ENCODE measurements around the gene PVRIG. TPM values are rescaled to one million over a fixed set of nuclear protein-coding genes. Genes with fewer than 3 reads are reported as not detected.
A peak's percentile ranks its signal among the peaks of the same experiment; 100 is the strongest.
"Not testable (repeated sequence)": the region's sequence is repeated elsewhere in the genome, so short reads cannot be mapped to it uniquely, and the experiment has no call there.

Gene PVRIG
- total RNA-seq: 1 to 10 TPM; 3.7 to 8.3 (median 5.1) TPM

GRCh38 chr7:100219801-100220585, at the start of gene PVRIG:
PVRIG (plus strand) TSS chr7:100219949; CDS start chr7:100219971, 22 bp downstream.
- DNase-seq: peak in 1 of 3 donors; percentile 60
- H3K9me3 ChIP-seq, H3K27me3 ChIP-seq: not testable (repeated sequence)
- Histone ChIP-seq H3K4me3 (peak within 1 kb of the TSS; percentile 32 to 57 (median 46)), H3K4me1 (peaks cover 0 to 12% (median 3%) of the 10 kb centered on the region in 4 donors), H3K27ac (peak within 1 kb of the TSS; percentile 81 to 97 (median 90)), H3K36me3 (peaks cover 0 to 15% (median 0%) of the 10 kb centered on the region in 3 donors)

GRCh38 chr7:100170101-100170897, 49.5 kb upstream of the PVRIG start:
- DNase-seq: peak in 1 of 3 donors; percentile 35
- peaks cover 0 to 33% (median 22%) of the 10 kb centered on the region in 4 donors for H3K4me1 ChIP-seq
- H3K27me3 ChIP-seq: no peaks in the 10 kb centered on the region
- no peak overlapping the region for H3K27ac ChIP-seq
- no peaks in the 10 kb centered on the region for H3K9me3 ChIP-seq
- no peak overlapping the region for H3K4me3 ChIP-seq
- no peaks in the 10 kb centered on the region for H3K36me3 ChIP-seq
- no peak for TF ChIP-seq POLR2A (IDR thresholded peaks at IDR 0.05)
- TF ChIP-seq CTCF (IDR thresholded peaks at IDR 0.05): no peak

GRCh38 chr7:100171087-100171681, 48.6 kb upstream of the PVRIG start:
- no peaks in the 10 kb centered on the region for H3K36me3 ChIP-seq
- no peak for TF ChIP-seq POLR2A (IDR thresholded peaks at IDR 0.05)
- no peak for TF ChIP-seq CTCF (IDR thresholded peaks at IDR 0.05)
- peak overlapping the region; percentile 25 to 59 (median 52) for H3K4me3 ChIP-seq
- peaks cover 0 to 33% (median 22%) of the 10 kb centered on the region in 4 donors for H3K4me1 ChIP-seq
- peak in 1 of 3 donors; percentile 61 for DNase-seq
- H3K9me3 ChIP-seq: no peaks in the 10 kb centered on the region
- H3K27me3 ChIP-seq: no peaks in the 10 kb centered on the region
- peak overlapping the region in 1 of 4 donors; percentile 33 for H3K27ac ChIP-seq

GRCh38 chr7:100171840-100172239, 47.9 kb upstream of the PVRIG start:
- H3K27me3 ChIP-seq: no peaks in the 10 kb centered on the region
- peaks cover 0 to 34% (median 24%) of the 10 kb centered on the region in 4 donors for H3K4me1 ChIP-seq
- H3K4me3 ChIP-seq: peak overlapping the region; percentile 25 to 59 (median 52)
- TF ChIP-seq CTCF (IDR thresholded peaks at IDR 0.05) (no peak), POLR2A (IDR thresholded peaks at IDR 0.05) (no peak)
- peak overlapping the region in 1 of 4 donors; percentile 33 for H3K27ac ChIP-seq
- H3K9me3 ChIP-seq: no peaks in the 10 kb centered on the region
- H3K36me3 ChIP-seq: no peaks in the 10 kb centered on the region
- no peak for DNase-seq

- no peak for TF ChIP-seq POLR2A (IDR thresholded peaks at IDR 0.05)
- no peak for TF ChIP-seq CTCF (IDR thresholded peaks at IDR 0.05)
- DNase-seq: no peak
- no peaks in the 10 kb centered on the region for H3K27me3 ChIP-seq
Observed at GRCh38 chr7:100173806-100174495, 45.8 kb upstream of the PVRIG start.

More at GRCh38 chr7:100173806-100174495, 45.8 kb upstream of the PVRIG start:
- no peak overlapping the region for H3K27ac ChIP-seq
- no peak overlapping the region for H3K4me3 ChIP-seq
- H3K36me3 ChIP-seq: no peaks in the 10 kb centered on the region
- no peaks in the 10 kb centered on the region for H3K9me3 ChIP-seq
- H3K4me1 ChIP-seq: peaks cover 0 to 27% (median 19%) of the 10 kb centered on the region in 4 donors

Data from Peyer's patch (tissue), 4 donors.